KMS-11 (cell line): Measurements from ENCODE around the gene TNFAIP8.

Experiments used
- H2AFZ ChIP-seq: fragments of 200-600 bp; sonication (generic); 2 replicates; pipeline ENCODE4 v1.6.1; 2016; ENCODE audit warnings: antibody characterized with exemption, mixed run types, low read depth
- H3K27ac ChIP-seq: fragments of 200-600 bp; sonication (generic); 2 replicates; pipeline ENCODE4 v1.6.1; 2016; ENCODE audit warnings: mild to moderate bottlenecking, mixed run types
- H3K27me3 ChIP-seq: fragments of 200-600 bp; sonication (generic); 2 replicates; pipeline ENCODE4 v1.6.1; 2017; ENCODE audit warnings: mild to moderate bottlenecking, low read depth, mixed run types, moderate library complexity; ENCODE audit not compliant: insufficient read depth
- H3K36me3 ChIP-seq: fragments of 200-600 bp; sonication (generic); 2 replicates; pipeline ENCODE4 v1.6.1; 2017; ENCODE audit warnings: mild to moderate bottlenecking, mixed run types; ENCODE audit not compliant: insufficient read depth
- H3K4me1 ChIP-seq: fragments of 200-600 bp; sonication (generic); 2 replicates; pipeline ENCODE4 v1.6.1; 2016; ENCODE audit warnings: mild to moderate bottlenecking, low read depth, mixed run types; ENCODE audit not compliant: poor library complexity, severe bottlenecking
- H3K4me2 ChIP-seq: fragments of 200-600 bp; sonication (generic); 2 replicates; pipeline ENCODE4 v1.7.0; 2016; ENCODE audit warnings: mild to moderate bottlenecking, mixed run types
- H3K4me3 ChIP-seq: fragments of 200-600 bp; sonication (generic); IDR thresholded peaks from 2 replicates; pipeline ENCODE4 v1.6.1; 2017; ENCODE audit warnings: low read depth, low read length, mixed read lengths; ENCODE audit not compliant: insufficient read depth
- H3K79me2 ChIP-seq: fragments of 200-600 bp; sonication (generic); 2 replicates; pipeline ENCODE4 v1.6.1; 2016; ENCODE audit warnings: low read depth, mixed run types; ENCODE audit not compliant: insufficient read depth
- H3K9ac ChIP-seq: fragments of 200-600 bp; sonication (generic); 2 replicates; pipeline ENCODE4 v1.6.1; 2016; ENCODE audit warnings: mild to moderate bottlenecking, mixed run types
- H4K20me1 ChIP-seq: fragments of 200-600 bp; sonication (generic); 2 replicates; pipeline ENCODE4 v1.6.1; 2016; ENCODE audit warnings: mild to moderate bottlenecking, mixed run types; ENCODE audit not compliant: insufficient read depth
- CTCF ChIP-seq: fragments of 200-600 bp; sonication (generic); conservative IDR thresholded peaks from 2 replicates; pipeline ENCODE4 v1.6.1; 2017; ENCODE audit warnings: low read depth, mild to moderate bottlenecking, antibody characterized with exemption, low read length, moderate library complexity, mixed read lengths

The TNFAIP8 gene

DNA sequence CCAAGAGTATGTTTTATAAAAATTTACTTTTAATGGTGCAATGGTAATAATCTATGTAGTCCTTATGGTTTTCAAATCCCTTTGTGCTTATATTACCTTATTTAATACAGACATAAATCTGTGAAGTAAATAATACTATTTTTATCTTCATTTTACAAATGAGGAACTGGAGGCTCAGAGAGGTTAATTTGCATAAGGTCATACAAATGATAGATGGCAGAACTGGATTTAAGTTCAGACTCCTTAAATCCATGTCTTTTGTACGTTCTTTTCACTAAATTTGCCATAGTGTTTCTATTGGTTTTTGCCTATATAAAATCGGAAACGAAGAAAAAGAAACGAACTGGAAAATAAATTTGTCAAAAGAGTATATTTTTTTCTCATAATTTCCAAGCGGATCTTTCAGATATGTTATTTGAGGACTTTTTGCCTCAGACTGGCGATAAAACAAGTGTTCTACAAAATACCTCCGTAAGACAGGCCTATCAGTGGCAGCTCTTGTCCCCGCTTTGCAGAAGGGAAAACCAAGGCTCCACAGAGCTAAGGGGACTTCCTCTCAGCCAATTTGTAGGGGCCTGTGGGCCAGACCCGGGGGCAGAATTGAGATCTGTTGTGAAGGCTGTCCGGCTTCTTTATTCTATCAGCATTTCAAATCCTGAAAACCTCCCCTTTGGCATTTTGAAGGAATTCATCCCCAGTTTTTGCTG is 1.1 kb upstream of the TNFAIP8 start:
- Histone ChIP-seq H3K27me3 (no peaks in the 10 kb centered on the region), H3K4me1 (peaks cover 10% of the 10 kb centered on the region), H3K36me3 (no peaks in the 10 kb centered on the region), H2AFZ (no peak overlapping the region), H4K20me1 (no peaks in the 10 kb centered on the region), H3K79me2 (no peaks in the 10 kb centered on the region), H3K27ac (no peak overlapping the region), H3K4me2 (no peak overlapping the region), H3K9ac (no peak overlapping the region), H3K4me3 (no peak overlapping the region)
- no peak for TF ChIP-seq CTCF

GRCh38 chr5:119355244-119355638 is 578 bp upstream of the TNFAIP8 start:
- Histone ChIP-seq H3K27me3 (no peaks in the 10 kb centered on the region), H3K4me1 (peaks cover 10% of the 10 kb centered on the region), H3K27ac (no peak overlapping the region), H3K4me3 (no peak overlapping the region), H3K79me2 (no peaks in the 10 kb centered on the region), H4K20me1 (no peaks in the 10 kb centered on the region), H2AFZ (no peak overlapping the region), H3K36me3 (no peaks in the 10 kb centered on the region), H3K4me2 (no peak overlapping the region), H3K9ac (no peak overlapping the region)
- TF ChIP-seq CTCF, result no peak

DNA sequence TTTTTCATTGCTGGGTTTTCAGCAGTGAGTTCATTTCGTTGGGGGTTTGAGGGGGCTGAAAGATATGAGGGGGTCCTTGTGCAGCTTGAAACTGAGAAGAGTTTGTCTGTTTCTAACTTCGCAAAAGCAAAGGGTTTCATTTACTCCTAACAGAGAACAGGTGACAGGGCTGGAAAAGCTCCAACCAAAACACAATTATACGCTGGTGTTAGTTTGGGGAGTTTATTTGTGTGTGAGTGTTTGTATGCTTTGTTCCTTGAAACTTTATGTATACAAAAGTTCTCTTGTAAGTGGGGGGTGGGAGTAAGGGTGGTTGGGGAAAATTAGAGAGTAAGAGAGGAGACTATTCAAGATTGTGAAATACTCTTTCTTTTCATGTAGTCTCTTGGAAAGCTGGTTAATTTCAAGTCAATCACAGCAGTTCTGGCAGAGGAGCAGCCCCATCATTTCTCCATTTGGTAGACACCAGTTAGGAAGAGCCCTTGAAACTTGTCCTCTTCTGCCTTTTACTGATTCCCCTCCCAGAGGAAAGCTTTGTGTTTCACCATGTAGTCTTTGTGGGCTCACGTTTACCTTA is 881 bp downstream of the TNFAIP8 start:
- Histone ChIP-seq H3K4me1 (peaks cover 10% of the 10 kb centered on the region), H2AFZ (no peak overlapping the region), H3K4me2 (no peak overlapping the region), H3K9ac (no peak overlapping the region), H3K36me3 (no peaks in the 10 kb centered on the region), H3K27ac (no peak overlapping the region), H3K27me3 (no peaks in the 10 kb centered on the region), H4K20me1 (no peaks in the 10 kb centered on the region), H3K4me3 (no peak overlapping the region), H3K79me2 (no peaks in the 10 kb centered on the region)
- no peak for TF ChIP-seq CTCF

DNA sequence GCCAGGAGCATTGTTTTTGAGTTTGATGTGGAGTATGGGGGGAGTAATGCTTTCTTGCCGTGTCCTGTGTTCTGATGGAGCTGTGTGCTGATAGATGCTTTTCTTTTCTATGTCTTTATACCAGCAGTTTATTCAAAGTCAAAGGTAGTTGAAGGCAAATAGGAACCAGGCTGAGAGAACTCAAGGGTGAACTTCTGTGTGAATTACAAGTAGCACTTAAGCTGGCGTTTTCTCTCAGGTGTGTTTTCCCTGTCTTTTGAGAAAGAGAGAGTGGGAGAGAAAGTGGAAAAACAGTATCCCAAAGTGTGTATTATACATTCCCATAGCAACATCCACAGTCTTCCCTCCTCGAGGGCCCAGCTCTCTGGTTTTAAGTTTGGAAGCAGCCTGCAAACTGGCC is 1.5 kb downstream of the TNFAIP8 start:
- Histone ChIP-seq H3K79me2 (no peaks in the 10 kb centered on the region), H3K36me3 (no peaks in the 10 kb centered on the region), H3K27me3 (no peaks in the 10 kb centered on the region), H3K4me2 (no peak overlapping the region), H2AFZ (no peak overlapping the region), H3K4me1 (peaks cover 10% of the 10 kb centered on the region), H3K9ac (no peak overlapping the region), H3K4me3 (no peak overlapping the region), H4K20me1 (no peaks in the 10 kb centered on the region), H3K27ac (no peak overlapping the region)
- no peak for TF ChIP-seq CTCF
